ENCODE measurements around the gene CAPRIN1.

GRCh38 chr11:34091825-34092224 lies 40.3 kb downstream of the CAPRIN1 start:
- no peak for TF ChIP-seq CTCF (IDR thresholded peaks at IDR 0.05)
- no peak for TF ChIP-seq REST (IDR thresholded peaks at IDR 0.05)
- TF ChIP-seq CEBPB (IDR thresholded peaks at IDR 0.05), result no peak
- no peak for TF ChIP-seq KDM1A (IDR thresholded peaks at IDR 0.05; ENCODE audit: low read depth)
- no peak for TF ChIP-seq POLR2A (IDR thresholded peaks at IDR 0.05; ENCODE audit: low read length)
- no peak for TF ChIP-seq ELK1 (IDR thresholded peaks at IDR 0.05; ENCODE audit: low read depth, low read length)
- TF ChIP-seq EHMT2 (IDR thresholded peaks at IDR 0.05; ENCODE audit: low read depth), result no peak
- TF ChIP-seq POLR2AphosphoS2 (conservative IDR thresholded peaks at IDR 0.05; ENCODE audit: low read length), result no peak
- no peak for TF ChIP-seq EP300 (IDR thresholded peaks at IDR 0.05)
- no peak for TF ChIP-seq MAZ (IDR thresholded peaks at IDR 0.05; ENCODE audit: borderline replicate concordance, low read depth, low read length)
- no peak for TF ChIP-seq BHLHE40 (IDR thresholded peaks at IDR 0.05; ENCODE audit: low read depth, low read length)
- TF ChIP-seq ZNF302 (CRISPR knock-in tag; IDR thresholded peaks at IDR 0.05), result no peak
